Left lung (tissue), 10 donors: ENCODE measurements around the gene ATAD5. TPM values are rescaled to one million over a fixed set of nuclear protein-coding genes. Genes with fewer than 3 reads are reported as not detected.

Source experiments
- ATAC-seq: fragments of 200-7000 bp; cut with Tn5 transposase; one replicate; pipeline ENCODE4 v1.9.1; 2020; ENCODE audit warnings: moderate library complexity
- DNase-seq, 4 donors: peaks; one replicate each; pipeline ENCODE4 v3.0.0-alpha.2; 2013 to 2020
- H3K27ac ChIP-seq, 2 donors: fragments of 200-600 bp; sonication (generic) in 1 of 2; one replicate each; pipeline versions ENCODE4 v1.5.0 to v1.8.0; 2020 to 2021
- H3K27me3 ChIP-seq, 2 donors: fragments of 200-600 bp; sonication (generic) in 1 of 2; one replicate each; pipeline versions ENCODE4 v1.5.0 to v1.8.0; 2020 to 2021
- H3K36me3 ChIP-seq, 2 donors: fragments of 200-600 bp; sonication (generic) in 1 of 2; one replicate each; pipeline versions ENCODE4 v1.5.0 to v1.8.0; 2020 to 2021
- H3K4me1 ChIP-seq, 2 donors: fragments of 200-600 bp; one replicate each; pipeline ENCODE4 v1.8.0; 2021
- H3K4me3 ChIP-seq, 2 donors: fragments of 200-600 bp; sonication (generic) in 1 of 2; one replicate each; pipeline versions ENCODE4 v1.5.0 to v1.8.0; 2020 to 2021; ENCODE audit warnings: mild to moderate bottlenecking in 1 of 2
- H3K9me3 ChIP-seq, 2 donors: fragments of 200-600 bp; sonication (generic) in 1 of 2; one replicate each; pipeline versions ENCODE4 v1.5.0 to v1.8.0; 2020 to 2021
- CTCF ChIP-seq, 2 donors: fragments of 200-600 bp; sonication (generic) in 1 of 2; IDR thresholded peaks; one replicate each; pipeline versions ENCODE4 v1.5.0 to v1.8.0; 2021; ENCODE audit warnings: antibody characterized with exemption in 2 of 2
- intact Hi-C, 2 donors: fragments of 100-400 bp; cut with DNase I; formaldehyde crosslinking; loops; one replicate each; pipeline versions ENCODE4 v1.11.2 to v1.14.2; 2022
- polyA plus RNA-seq, 6 donors: library from polyadenylated mRNA; unstranded; fragments of 120-200 nt; gene quantifications; one replicate each; pipeline ENCODE4 v1.2.1, GENCODE V29; 2013; ENCODE audit not compliant: insufficient read length in 6 of 6
- total RNA-seq, 2 donors: library from RNA; stranded (reverse); fragmentation: NEBNext Ultra II Directional; extraction: Animal tissue kit (Norgen Biotek cat#: 25700); gene quantifications; one replicate each; pipeline ENCODE4 v1.2.1, GENCODE V29; 2021
- donor health status: DM: no; HTN: yes; CAD: no.
- donor health status: DM: no; HTN: no; CAD: no.

Gene ATAD5
- total and polyA plus RNA-seq, 8 donors: 2.6 to 10.6 (median 8.6) TPM

- Histone ChIP-seq H3K4me1 (peaks cover 8 to 64% of the 10 kb centered on the region in 2 donors), H3K4me3 (peak overlapping the region; percentile 80 to 86), H3K27me3 (no peaks in the 10 kb centered on the region), H3K27ac (peak overlapping the region; percentile 84 to 91), H3K36me3 (no peaks in the 10 kb centered on the region), H3K9me3 (no peaks in the 10 kb centered on the region)
- TF ChIP-seq CTCF (IDR thresholded peaks at IDR 0.05): no peak
- intact Hi-C loops: no loop called here
- ATAC-seq (peak; percentile 9), DNase-seq (peak in 1 of 4 donors; percentile 43)
These were observed 7.8 kb upstream of the ATAD5 start for GRCh38 chr17:30824002-30824355.

DNA sequence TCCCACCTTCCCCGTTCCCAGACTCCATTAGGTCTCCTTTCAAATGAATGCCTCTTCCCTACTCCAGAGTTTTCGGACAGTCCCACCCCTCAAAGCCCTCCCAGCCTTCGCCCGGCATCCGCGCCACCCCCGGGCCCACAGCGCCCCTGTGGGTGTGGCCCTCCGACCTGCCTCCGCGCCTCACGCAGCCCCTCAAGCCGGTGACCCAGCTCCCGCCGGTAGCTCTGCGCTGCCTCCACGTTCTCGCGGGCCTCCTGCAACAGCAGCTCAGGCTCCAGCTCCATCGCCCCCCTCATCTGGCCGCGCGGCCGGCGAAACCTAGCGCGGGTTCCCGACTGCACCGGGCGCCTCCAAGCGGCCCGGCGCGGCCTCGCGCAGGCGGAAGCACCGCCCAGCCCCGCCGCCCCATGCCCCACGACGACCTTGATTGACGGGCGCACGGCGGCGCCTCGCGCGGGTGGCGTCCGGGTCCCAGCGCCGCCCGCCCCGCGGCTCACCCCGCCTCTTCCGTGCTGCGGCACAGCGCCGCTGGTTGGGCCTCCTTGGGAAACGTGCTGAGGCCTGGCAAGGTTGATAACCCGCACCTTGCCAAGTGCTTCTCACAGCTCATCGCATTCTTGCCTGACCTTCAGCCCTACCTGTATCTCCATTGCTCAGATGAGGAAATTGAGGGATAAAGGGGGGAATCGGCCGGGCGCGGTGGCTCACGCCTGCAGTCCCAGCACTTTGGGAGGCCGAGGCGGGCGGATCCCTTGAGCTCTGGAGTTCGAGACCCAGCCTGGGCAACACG is 7.2 kb upstream of the ATAD5 start, which contains the start of gene CRLF3:
CRLF3 (minus strand) TSS at position 337 of the 790 bp plus-strand sequence; CDS start at position 296, 41 bp downstream.
- no peaks in the 10 kb centered on the region for H3K36me3 ChIP-seq
- ATAC-seq (peak; percentile 99), DNase-seq (peak; percentile 87 to 99 (median 92))
- peaks cover 4 to 58% of the 10 kb centered on the region in 2 donors for H3K4me1 ChIP-seq
- peak; percentile 41 to 69 for TF ChIP-seq CTCF (IDR thresholded peaks at IDR 0.05)
- H3K27me3 ChIP-seq: no peaks in the 10 kb centered on the region
- peak within 1 kb of the TSS; percentile 84 to 91 for H3K27ac ChIP-seq
- H3K4me3 ChIP-seq: peak within 1 kb of the TSS; percentile 80 to 86
- intact Hi-C loops: no loop called here
- no peaks in the 10 kb centered on the region for H3K9me3 ChIP-seq

DNA sequence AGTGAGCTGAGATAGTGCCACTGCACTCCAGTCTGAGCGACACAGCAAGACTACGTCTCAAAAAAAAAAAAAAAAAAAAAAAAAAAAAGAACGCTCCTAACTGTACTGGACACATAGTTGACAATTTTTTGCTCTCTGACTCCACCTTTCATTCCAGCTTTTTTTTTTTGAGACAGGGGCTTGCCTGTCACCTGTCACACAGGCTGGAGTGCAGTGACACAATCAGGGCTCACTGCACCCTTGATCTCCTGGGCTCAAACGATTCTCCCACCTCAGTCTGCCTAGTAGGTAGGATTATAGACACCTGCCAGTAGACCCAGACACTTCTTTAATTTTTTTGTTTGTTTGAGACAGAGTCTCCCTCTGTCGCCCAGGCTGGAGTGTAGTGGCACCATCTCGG is 4.7 kb upstream of the ATAD5 start:
- Histone ChIP-seq H3K9me3 (no peaks in the 10 kb centered on the region), H3K27ac (no peak overlapping the region), H3K27me3 (no peaks in the 10 kb centered on the region), H3K4me1 (peaks cover 4 to 38% of the 10 kb centered on the region in 2 donors), H3K36me3 (no peaks in the 10 kb centered on the region), H3K4me3 (no peak overlapping the region)
- no peak for TF ChIP-seq CTCF (IDR thresholded peaks at IDR 0.05)
- intact Hi-C loops: no loop called here
- no peak for DNase-seq
- ATAC-seq: no peak

- TF ChIP-seq CTCF (IDR thresholded peaks at IDR 0.05): no peak
- Histone ChIP-seq H3K27ac (no peak overlapping the region), H3K4me3 (no peak overlapping the region), H3K9me3 (no peaks in the 10 kb centered on the region), H3K27me3 (no peaks in the 10 kb centered on the region), H3K36me3 (no peaks in the 10 kb centered on the region), H3K4me1 (peaks cover 4 to 33% of the 10 kb centered on the region in 2 donors)
- ATAC-seq (no peak), DNase-seq (no peak)
- intact Hi-C loops: no loop called here
These were observed 2.7 kb upstream of the ATAD5 start for GRCh38 chr17:30829022-30829421.

DNA sequence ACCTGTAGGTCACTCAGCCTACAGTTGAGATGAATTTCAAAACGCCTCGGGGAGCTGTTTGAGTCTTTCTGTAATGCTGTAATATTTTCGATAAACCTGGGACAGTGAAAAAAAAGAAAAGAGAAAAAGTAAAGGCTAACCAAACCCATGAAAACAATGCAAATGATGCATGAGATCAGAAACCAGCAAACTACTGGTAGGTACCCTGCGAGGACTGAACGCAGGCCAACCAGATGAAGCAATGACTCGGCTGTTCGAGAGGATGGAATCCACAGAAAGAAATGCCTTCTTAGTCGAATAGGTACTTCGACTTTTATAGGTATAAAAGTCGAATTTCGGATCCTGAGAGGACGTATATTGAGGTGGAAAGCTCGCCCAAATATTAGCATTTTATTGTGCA is 509 bp upstream of the ATAD5 start:
- H3K9me3 ChIP-seq: no peaks in the 10 kb centered on the region
- peaks cover 0 to 17% of the 10 kb centered on the region in 2 donors for H3K4me1 ChIP-seq
- no peaks in the 10 kb centered on the region for H3K27me3 ChIP-seq
- no peak for TF ChIP-seq CTCF (IDR thresholded peaks at IDR 0.05)
- peak overlapping the region; percentile 71 to 80 for H3K4me3 ChIP-seq
- DNase-seq (no peak), ATAC-seq (peak; percentile 36)
- intact Hi-C loops: no loop called here
- H3K27ac ChIP-seq: peak overlapping the region in 1 of 2 donors; percentile 63
- no peaks in the 10 kb centered on the region for H3K36me3 ChIP-seq
